Measurements from ENCODE around the gene PCDH8.

DNA sequence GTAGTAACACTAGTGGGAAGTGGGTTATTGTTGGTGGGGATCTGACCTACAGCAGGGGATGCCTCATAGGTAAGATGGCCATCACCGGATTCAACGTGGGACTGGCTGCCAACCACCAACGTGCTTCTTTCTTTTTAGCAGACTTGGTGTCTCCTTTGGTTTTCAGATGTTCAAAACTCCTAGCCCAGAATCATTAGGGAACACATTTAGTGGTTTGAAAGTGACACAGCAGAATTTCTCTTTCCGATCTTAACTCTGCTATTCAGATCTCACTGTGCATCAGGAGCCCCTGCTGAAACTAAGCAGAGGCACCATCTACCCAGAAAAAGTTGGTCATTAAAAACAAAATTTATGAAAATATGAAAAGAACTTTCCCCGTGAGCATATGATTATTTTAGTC lies 36.7 kb upstream of the PCDH8 start:
- TF ChIP-seq, protein P1, sequence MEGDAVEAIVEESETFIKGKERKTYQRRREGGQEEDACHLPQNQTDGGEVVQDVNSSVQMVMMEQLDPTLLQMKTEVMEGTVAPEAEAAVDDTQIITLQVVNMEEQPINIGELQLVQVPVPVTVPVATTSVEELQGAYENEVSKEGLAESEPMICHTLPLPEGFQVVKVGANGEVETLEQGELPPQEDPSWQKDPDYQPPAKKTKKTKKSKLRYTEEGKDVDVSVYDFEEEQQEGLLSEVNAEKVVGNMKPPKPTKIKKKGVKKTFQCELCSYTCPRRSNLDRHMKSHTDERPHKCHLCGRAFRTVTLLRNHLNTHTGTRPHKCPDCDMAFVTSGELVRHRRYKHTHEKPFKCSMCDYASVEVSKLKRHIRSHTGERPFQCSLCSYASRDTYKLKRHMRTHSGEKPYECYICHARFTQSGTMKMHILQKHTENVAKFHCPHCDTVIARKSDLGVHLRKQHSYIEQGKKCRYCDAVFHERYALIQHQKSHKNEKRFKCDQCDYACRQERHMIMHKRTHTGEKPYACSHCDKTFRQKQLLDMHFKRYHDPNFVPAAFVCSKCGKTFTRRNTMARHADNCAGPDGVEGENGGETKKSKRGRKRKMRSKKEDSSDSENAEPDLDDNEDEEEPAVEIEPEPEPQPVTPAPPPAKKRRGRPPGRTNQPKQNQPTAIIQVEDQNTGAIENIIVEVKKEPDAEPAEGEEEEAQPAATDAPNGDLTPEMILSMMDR (IDR thresholded peaks at IDR 0.05; ENCODE audit: insufficient read depth, low read length, poor library complexity, severe bottlenecking), result no peak
- no peak for TF ChIP-seq EZH2phosphoT487 (conservative IDR thresholded peaks at IDR 0.05; ENCODE audit: low read length)

Measured in SU-DHL-6 (cell line).